Endodermal cell (in vitro differentiated cells): ENCODE measurements around the gene SLMAP. TPM values are rescaled to one million over a fixed set of nuclear protein-coding genes. Genes with fewer than 3 reads are reported as not detected.

Experiments
- DNase-seq: peaks from one replicate; pipeline ENCODE4 v3.0.0-alpha.2; 2017
- H3K27ac ChIP-seq: 2 replicates; pipeline ENCODE4 v1.5.1; 2013; ENCODE audit warnings: mild to moderate bottlenecking, low read depth, low read length, moderate library complexity
- H3K27me3 ChIP-seq: 2 replicates; pipeline ENCODE4 v1.6.1; 2013; ENCODE audit warnings: mild to moderate bottlenecking, low read length, moderate library complexity; ENCODE audit not compliant: insufficient read depth, control insufficient read depth, poor library complexity, severe bottlenecking
- H3K36me3 ChIP-seq: 2 replicates; pipeline ENCODE4 v1.7.0; 2013; ENCODE audit warnings: mild to moderate bottlenecking, low read length, moderate library complexity; ENCODE audit not compliant: control insufficient read depth, insufficient read depth
- H3K4me1 ChIP-seq: one replicate; pipeline ENCODE4 v1.7.0; 2013; ENCODE audit warnings: low read length; ENCODE audit not compliant: control insufficient read depth, insufficient read depth
- H3K4me3 ChIP-seq: 2 replicates; pipeline ENCODE4 v1.5.1; 2013; ENCODE audit warnings: mild to moderate bottlenecking, low read length, moderate library complexity
- H3K9ac ChIP-seq: 2 replicates; pipeline ENCODE4 v1.6.1; 2013; ENCODE audit warnings: mild to moderate bottlenecking, low read length, moderate library complexity; ENCODE audit not compliant: poor library complexity, severe bottlenecking; ENCODE audit errors: extremely low read depth
- H3K9me3 ChIP-seq: 2 replicates; pipeline ENCODE4 v1.6.1; 2013; ENCODE audit warnings: mild to moderate bottlenecking, low read length, moderate library complexity; ENCODE audit not compliant: control insufficient read depth
- H3K27ac Mint-ChIP-seq: 2 replicates; pipeline ENCODE4 v1.8.0; 2020; ENCODE audit warnings: mixed read lengths
- H3K27me3 Mint-ChIP-seq: 2 replicates; pipeline ENCODE4 v1.8.0; 2021; ENCODE audit warnings: mild to moderate bottlenecking, mixed read lengths; ENCODE audit not compliant: insufficient read depth
- H3K36me3 Mint-ChIP-seq: 2 replicates; pipeline ENCODE4 v1.8.0; 2020; ENCODE audit warnings: low read depth, mixed read lengths
- H3K4me1 Mint-ChIP-seq: 2 replicates; pipeline ENCODE4 v1.8.0; 2020; ENCODE audit warnings: mixed read lengths
- H3K4me3 Mint-ChIP-seq: 2 replicates; pipeline ENCODE4 v1.8.0; 2020; ENCODE audit warnings: mild to moderate bottlenecking, moderate library complexity, mixed read lengths
- H3K9me3 Mint-ChIP-seq: 2 replicates; pipeline ENCODE4 v1.8.0; 2020; ENCODE audit warnings: mild to moderate bottlenecking, mixed read lengths
- whole genome bisulfite sequencing, 2 experiments: methylation state at CpG; one replicate each; pipeline versions ENCODE4 v1.1.5 to v1.1.7; 2013; ENCODE audit warnings: missing lambda C conversion rate in 2 of 2, mixed read lengths in 1 of 2; ENCODE audit not compliant: insufficient coverage in 1 of 2, insufficient read length in 1 of 2; 5-methylcytosine and 5-hydroxymethylcytosine counted together
- total RNA-seq, 2 donors: library from RNA; stranded (reverse); fragmentation: NEBNext Ultra II Directional in 1 of 2; extraction: Animal tissue kit (Norgen Biotek cat#: 25700) in 1 of 2; gene quantifications; 2 replicates in 1 of 2; 3 replicates in 1 of 2; pipeline ENCODE4 v1.2.1, GENCODE V29; 2021
- TF ChIP-seq, protein P1 (sequence below): fragments of 200-600 bp; sonication (generic); conservative IDR thresholded peaks from 2 replicates; pipeline ENCODE4 v1.5.0; 2021; ENCODE audit warnings: antibody characterized with exemption, mild to moderate bottlenecking

SLMAP gene
- total RNA-seq, 2 donors from 2014 or later = 64.8 to 65.7 TPM

DNA sequence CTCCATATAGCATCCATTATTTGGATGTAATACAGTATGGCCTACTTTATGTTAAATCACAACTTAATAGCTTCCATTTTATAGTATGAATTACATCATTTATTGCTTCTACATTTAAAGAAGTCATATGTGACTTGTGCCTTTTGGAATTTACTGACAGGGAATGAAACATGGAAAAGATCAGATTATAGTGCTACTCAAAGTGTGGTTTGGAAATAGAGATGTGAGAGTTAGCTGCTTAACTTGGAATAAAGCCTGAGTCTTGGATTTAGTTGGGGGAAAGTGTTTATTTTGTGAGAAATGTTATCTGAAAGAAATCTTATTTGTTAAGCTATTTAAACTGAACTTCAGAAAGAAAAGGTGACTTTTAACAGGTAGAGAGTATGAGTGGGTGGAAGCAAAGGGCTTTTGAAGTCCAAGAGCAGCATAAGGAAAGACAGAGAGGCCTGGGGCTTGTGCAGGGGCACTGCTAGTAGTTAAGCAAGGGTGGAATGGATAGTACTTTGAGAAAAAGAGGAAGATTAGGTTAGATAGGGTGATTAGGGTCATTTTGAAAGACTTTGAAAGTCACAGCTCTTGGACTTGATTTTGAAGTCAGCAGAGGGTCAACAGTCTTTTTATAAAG is 60.5 kb downstream of the SLMAP start:
- Mint-ChIP-seq H3K9me3 (no peaks in the 10 kb centered on the region), H3K4me3 (no peak overlapping the region), H3K27me3 (no peaks in the 10 kb centered on the region), H3K27ac (no peak overlapping the region), H3K4me1 (peaks cover 16% of the 10 kb centered on the region), H3K36me3 (no peaks in the 10 kb centered on the region)
- peaks cover 33% of the 10 kb centered on the region for H3K27me3 ChIP-seq
- H3K4me1 ChIP-seq = peaks cover 9% of the 10 kb centered on the region
- no peak overlapping the region for H3K27ac ChIP-seq
- DNase-seq = no peak
- H3K36me3 ChIP-seq = no peaks in the 10 kb centered on the region
- peaks cover 3% of the 10 kb centered on the region for H3K9me3 ChIP-seq
- no peak overlapping the region for H3K4me3 ChIP-seq
- no peak overlapping the region for H3K9ac ChIP-seq
- TF ChIP-seq, protein P1, sequence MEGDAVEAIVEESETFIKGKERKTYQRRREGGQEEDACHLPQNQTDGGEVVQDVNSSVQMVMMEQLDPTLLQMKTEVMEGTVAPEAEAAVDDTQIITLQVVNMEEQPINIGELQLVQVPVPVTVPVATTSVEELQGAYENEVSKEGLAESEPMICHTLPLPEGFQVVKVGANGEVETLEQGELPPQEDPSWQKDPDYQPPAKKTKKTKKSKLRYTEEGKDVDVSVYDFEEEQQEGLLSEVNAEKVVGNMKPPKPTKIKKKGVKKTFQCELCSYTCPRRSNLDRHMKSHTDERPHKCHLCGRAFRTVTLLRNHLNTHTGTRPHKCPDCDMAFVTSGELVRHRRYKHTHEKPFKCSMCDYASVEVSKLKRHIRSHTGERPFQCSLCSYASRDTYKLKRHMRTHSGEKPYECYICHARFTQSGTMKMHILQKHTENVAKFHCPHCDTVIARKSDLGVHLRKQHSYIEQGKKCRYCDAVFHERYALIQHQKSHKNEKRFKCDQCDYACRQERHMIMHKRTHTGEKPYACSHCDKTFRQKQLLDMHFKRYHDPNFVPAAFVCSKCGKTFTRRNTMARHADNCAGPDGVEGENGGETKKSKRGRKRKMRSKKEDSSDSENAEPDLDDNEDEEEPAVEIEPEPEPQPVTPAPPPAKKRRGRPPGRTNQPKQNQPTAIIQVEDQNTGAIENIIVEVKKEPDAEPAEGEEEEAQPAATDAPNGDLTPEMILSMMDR = no peak

DNA sequence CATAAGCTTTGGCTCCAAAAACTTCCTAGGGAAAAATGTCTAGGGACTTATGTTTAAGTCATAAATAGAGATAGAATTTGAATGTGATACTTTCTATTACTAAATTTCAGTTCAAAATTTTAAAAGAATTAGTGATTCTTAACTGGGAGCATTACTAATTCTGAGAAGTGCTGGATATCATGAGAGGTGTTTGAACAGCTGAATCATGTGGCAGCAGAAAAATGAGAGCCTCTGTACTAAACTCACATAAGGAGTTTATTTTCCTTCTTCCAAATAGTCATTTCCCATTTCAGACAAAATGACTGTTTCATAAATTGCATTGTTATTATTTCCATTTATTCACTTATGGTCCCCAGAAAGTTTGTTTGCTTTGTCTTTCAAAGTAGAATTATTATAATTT is 62.7 kb downstream of the SLMAP start:
- H3K4me1 Mint-ChIP-seq = peaks cover 28% of the 10 kb centered on the region
- peaks cover 42% of the 10 kb centered on the region for H3K27me3 ChIP-seq
- peaks cover 3% of the 10 kb centered on the region for H3K36me3 Mint-ChIP-seq
- H3K9me3 Mint-ChIP-seq = no peaks in the 10 kb centered on the region
- no peak overlapping the region for H3K4me3 Mint-ChIP-seq
- no peaks in the 10 kb centered on the region for H3K27me3 Mint-ChIP-seq
- no peak overlapping the region for H3K27ac ChIP-seq
- peaks cover 9% of the 10 kb centered on the region for H3K4me1 ChIP-seq
- TF ChIP-seq, protein P1 = no peak
- H3K36me3 ChIP-seq = no peaks in the 10 kb centered on the region
- no peak for DNase-seq
- no peaks in the 10 kb centered on the region for H3K9me3 ChIP-seq
- H3K27ac Mint-ChIP-seq = no peak overlapping the region
- no peak overlapping the region for H3K4me3 ChIP-seq
- H3K9ac ChIP-seq = no peak overlapping the region

GRCh38 chr3:57820479-57820878 is 64.4 kb downstream of the SLMAP start:
- Mint-ChIP-seq H3K27me3 (no peaks in the 10 kb centered on the region), H3K9me3 (no peaks in the 10 kb centered on the region), H3K36me3 (peaks cover 3% of the 10 kb centered on the region), H3K4me1 (peaks cover 33% of the 10 kb centered on the region), H3K4me3 (no peak overlapping the region), H3K27ac (no peak overlapping the region)
- no peaks in the 10 kb centered on the region for H3K36me3 ChIP-seq
- no peak overlapping the region for H3K4me3 ChIP-seq
- no peak overlapping the region for H3K27ac ChIP-seq
- TF ChIP-seq, protein P1 = no peak
- no peak overlapping the region for H3K9ac ChIP-seq
- H3K9me3 ChIP-seq = no peaks in the 10 kb centered on the region
- WGBS, 2 experiments = 75 to 80% methylated on average over 5 to 6 of the region's 6 CpGs
- H3K27me3 ChIP-seq = peaks cover 57% of the 10 kb centered on the region
- DNase-seq = peak; percentile 66
- H3K4me1 ChIP-seq = peaks cover 9% of the 10 kb centered on the region
